ENCODE measurements around the gene MTX1.
"Not testable (repeated sequence)": the region's sequence is repeated elsewhere in the genome, so short reads cannot be mapped to it uniquely, and the experiment has no call there.

Gene MTX1

GRCh38 chr1:155193275-155193990 lies 15.1 kb upstream of the MTX1 start:
- TF ChIP-seq CTCF (conservative IDR thresholded peaks at IDR 0.05; ENCODE audit: low read length) = peak; percentile 75
- H3K4me3 ChIP-seq (ENCODE audit: low read length) = peak overlapping the region; percentile 70
- peak; percentile 96 for DNase-seq (ENCODE audit: low read depth)

GRCh38 chr1:155193991-155194240 lies 14.6 kb upstream of the MTX1 start:
- peak overlapping the region; percentile 70 for H3K4me3 ChIP-seq (ENCODE audit: low read length)
- not testable (repeated sequence) for DNase-seq (ENCODE audit: low read depth)

- no peak for DNase-seq (ENCODE audit: low read depth)
- H3K4me3 ChIP-seq (ENCODE audit: low read length) = peak overlapping the region; percentile 70
Observed at GRCh38 chr1:155195201-155196102, 13.0 kb upstream of the MTX1 start.

GRCh38 chr1:155196103-155196892 lies 12.2 kb upstream of the MTX1 start:
- peak overlapping the region; percentile 70 for H3K4me3 ChIP-seq (ENCODE audit: low read length)
- no peak for TF ChIP-seq CTCF (conservative IDR thresholded peaks at IDR 0.05; ENCODE audit: low read length)
- DNase-seq (ENCODE audit: low read depth) = no peak

More at GRCh38 chr1:155195201-155196102, 13.0 kb upstream of the MTX1 start:
- no peak for TF ChIP-seq CTCF (conservative IDR thresholded peaks at IDR 0.05; ENCODE audit: low read length)

- no peak for TF ChIP-seq CTCF (conservative IDR thresholded peaks at IDR 0.05; ENCODE audit: low read length)
- peak; percentile 41 for DNase-seq (ENCODE audit: low read depth)
- H3K4me3 ChIP-seq (ENCODE audit: low read length) = no peak overlapping the region
Observed at GRCh38 chr1:155196893-155197638, 11.4 kb upstream of the MTX1 start.

GRCh38 chr1:155197901-155198546 lies 10.5 kb upstream of the MTX1 start:
- H3K4me3 ChIP-seq (ENCODE audit: low read length) = no peak overlapping the region
- TF ChIP-seq CTCF (conservative IDR thresholded peaks at IDR 0.05; ENCODE audit: low read length) = no peak
- DNase-seq (ENCODE audit: low read depth) = no peak

All from AG10803 (cell line).